Measurements from ENCODE around the gene MYH9.

DNA sequence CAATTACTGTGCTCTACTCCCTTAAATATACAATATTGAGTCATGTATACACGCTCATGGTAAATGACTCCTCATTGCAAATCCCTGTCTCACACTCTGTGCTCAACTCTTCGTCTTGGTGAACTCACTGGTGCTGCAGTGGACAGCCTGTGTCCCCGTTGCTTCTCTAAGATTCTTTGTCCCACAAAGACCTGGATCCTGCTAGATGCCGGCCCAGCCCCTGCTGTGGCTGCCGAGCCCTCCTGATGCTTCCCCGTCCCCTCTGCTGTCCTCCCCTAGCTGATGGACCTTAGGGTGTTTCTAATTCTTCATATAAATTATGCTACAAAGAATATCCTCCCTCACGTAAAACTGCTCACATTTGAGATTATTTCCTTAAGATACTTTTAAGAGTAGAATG lies 154.0 kb downstream of the MYH9 start:
- no peak for TF ChIP-seq CTCF (IDR thresholded peaks at IDR 0.05)
- TF ChIP-seq POLR2A (IDR thresholded peaks at IDR 0.05): no peak
